PFSK-1 (cell line): ENCODE data around the gene ZNF408.

ENCODE experiments used
- FOXP2 ChIP-seq: optimal IDR thresholded peaks from 2 replicates; pipeline ENCODE3; 2011; ENCODE audit warnings: borderline replicate concordance, control low read depth, inconsistent platforms; ENCODE audit not compliant: insufficient read depth; ENCODE audit errors: extremely low read length, extremely low read depth
- POLR2AphosphoS5 ChIP-seq: IDR thresholded peaks from 2 replicates; pipeline ENCODE4 v1.6.1; 2012; ENCODE audit warnings: low read depth, mild to moderate bottlenecking, control low read depth, low read length, moderate library complexity
- REST ChIP-seq, 2 experiments: IDR thresholded peaks; 2 replicates each; pipeline versions ENCODE4 v1.6.1 to v1.8.0; 2011 to 2012; ENCODE audit warnings: low read depth in 2 of 2, low read length in 2 of 2, control low read depth in 1 of 2, inconsistent platforms in 1 of 2, mild to moderate bottlenecking in 1 of 2, moderate library complexity in 1 of 2; ENCODE audit not compliant: insufficient read depth in 1 of 2
- SIN3A ChIP-seq: IDR thresholded peaks from 2 replicates; pipeline ENCODE4 v1.6.1; 2012; ENCODE audit warnings: mild to moderate bottlenecking, low read length, moderate library complexity, borderline replicate concordance; ENCODE audit not compliant: insufficient read depth
- TAF1 ChIP-seq: IDR thresholded peaks from 2 replicates; pipeline ENCODE4 v1.6.1; 2012; ENCODE audit warnings: low read length, control low read depth, borderline replicate concordance; ENCODE audit not compliant: insufficient read depth

GRCh38 chr11:46729110-46730027 is 28.5 kb downstream of the ZNF408 start:
- TF ChIP-seq SIN3A = no peak
- no peak for TF ChIP-seq TAF1
- TF ChIP-seq POLR2AphosphoS5 = no peak
- TF ChIP-seq REST (IDR thresholded peaks at IDR 0.05; ENCODE audit: insufficient read depth in 1 of 2, low read depth in 2 of 2, low read length in 2 of 2) = no peak
- no peak for TF ChIP-seq FOXP2
